Mesenchymal stem cell (in vitro differentiated cells and primary cell): Measurements from ENCODE around the gene CEBPE.

ENCODE experiments used
- DNase-seq: peaks from one replicate; pipeline ENCODE4 v3.0.0-alpha.2; 2013
- H2AFZ ChIP-seq: one replicate; pipeline ENCODE4 v1.6.1; 2013; ENCODE audit warnings: low read depth, mild to moderate bottlenecking, control low read depth, inconsistent platforms, low read length, moderate library complexity
- H2AK5ac ChIP-seq: 2 replicates; pipeline ENCODE4 v1.6.1; 2013; ENCODE audit warnings: low read length, moderate library complexity, mild to moderate bottlenecking, inconsistent platforms; ENCODE audit not compliant: severe bottlenecking
- H2BK120ac ChIP-seq: one replicate; pipeline ENCODE4 v1.6.1; 2013; ENCODE audit warnings: low read depth, mild to moderate bottlenecking, inconsistent platforms, low read length, moderate library complexity
- H2BK12ac ChIP-seq, 2 experiments: one replicate each; pipeline ENCODE4 v1.6.1; 2013; ENCODE audit warnings: inconsistent platforms in 2 of 2, low read length in 2 of 2, mild to moderate bottlenecking in 2 of 2, moderate library complexity in 2 of 2, control low read depth in 1 of 2
- H2BK15ac ChIP-seq: one replicate; pipeline ENCODE4 v1.6.1; 2013; ENCODE audit warnings: mild to moderate bottlenecking, low read depth, inconsistent platforms; ENCODE audit not compliant: poor library complexity, severe bottlenecking
- H2BK5ac ChIP-seq: 2 replicates; pipeline ENCODE4 v1.6.1; 2013; ENCODE audit warnings: low read depth, mild to moderate bottlenecking, low read length, control low read depth, inconsistent platforms; ENCODE audit not compliant: poor library complexity, severe bottlenecking
- H3K14ac ChIP-seq, 2 experiments: one replicate each; pipeline ENCODE4 v1.6.1; 2013; ENCODE audit warnings: inconsistent platforms in 2 of 2, low read length in 2 of 2, control low read depth in 1 of 2, mild to moderate bottlenecking in 1 of 2, moderate library complexity in 1 of 2
- H3K18ac ChIP-seq, 2 experiments: one replicate each; pipeline ENCODE4 v1.6.1; 2013; ENCODE audit warnings: inconsistent platforms in 2 of 2, low read length in 2 of 2, control low read depth in 1 of 2, low read depth in 1 of 2, mild to moderate bottlenecking in 1 of 2
- H3K23ac ChIP-seq, 2 experiments: one replicate each; pipeline ENCODE4 v1.6.1; 2013; ENCODE audit warnings: inconsistent platforms in 2 of 2, low read length in 2 of 2, mild to moderate bottlenecking in 2 of 2, moderate library complexity in 2 of 2, control low read depth in 1 of 2
- H3K27ac ChIP-seq: 2 replicates; pipeline ENCODE4 v1.5.1; 2013; ENCODE audit warnings: mild to moderate bottlenecking, moderate library complexity, low read length, control low read depth, inconsistent platforms; ENCODE audit not compliant: poor library complexity, severe bottlenecking
- H3K27me3 ChIP-seq, 2 experiments: 2 replicates each; pipeline versions ENCODE4 v1.6.1 to v1.7.0; 2013; ENCODE audit warnings: low read length in 2 of 2, mild to moderate bottlenecking in 2 of 2, moderate library complexity in 2 of 2, control low read depth in 1 of 2, inconsistent platforms in 1 of 2; ENCODE audit not compliant: control insufficient read depth in 1 of 2, insufficient read depth in 1 of 2
- H3K36me3 ChIP-seq, 2 experiments: 2 replicates each; pipeline versions ENCODE4 v1.6.1 to v1.7.0; 2013; ENCODE audit warnings: low read length in 2 of 2, control low read depth in 1 of 2, inconsistent platforms in 1 of 2, low read depth in 1 of 2, mild to moderate bottlenecking in 1 of 2; ENCODE audit not compliant: insufficient read depth in 2 of 2, control insufficient read depth in 1 of 2
- H3K4ac ChIP-seq, 2 experiments: one replicate each; pipeline ENCODE4 v1.6.1; 2013; ENCODE audit warnings: inconsistent platforms in 2 of 2, low read length in 2 of 2, mild to moderate bottlenecking in 2 of 2, moderate library complexity in 2 of 2, control low read depth in 1 of 2, low read depth in 1 of 2
- H3K4me1 ChIP-seq: 2 replicates; pipeline ENCODE4 v1.6.1; 2013; ENCODE audit warnings: low read depth, low read length, control low read depth; ENCODE audit not compliant: control insufficient read depth, insufficient read depth
- H3K4me2 ChIP-seq: 2 replicates; pipeline ENCODE4 v1.6.1; 2013; ENCODE audit warnings: low read length, mild to moderate bottlenecking, inconsistent platforms; ENCODE audit not compliant: poor library complexity, severe bottlenecking
- H3K4me3 ChIP-seq, 2 experiments: 2 replicates each; pipeline versions ENCODE4 v1.5.1 to v1.7.0; 2013; ENCODE audit warnings: low read length in 2 of 2, mild to moderate bottlenecking in 2 of 2, control low read depth in 1 of 2, low read depth in 1 of 2; ENCODE audit not compliant: insufficient read depth in 1 of 2
- H3K79me1 ChIP-seq: replicated peaks from 2 replicates; pipeline ENCODE4 v1.6.1; 2013; ENCODE audit warnings: mild to moderate bottlenecking, control low read depth, low read length, inconsistent platforms; ENCODE audit not compliant: poor library complexity, severe bottlenecking
- H3K9ac ChIP-seq: 2 replicates; pipeline ENCODE4 v1.7.0; 2013; ENCODE audit warnings: mild to moderate bottlenecking, low read length, moderate library complexity
- H3K9me3 ChIP-seq: 2 replicates; pipeline ENCODE4 v1.7.0; 2013; ENCODE audit warnings: mild to moderate bottlenecking, low read length; ENCODE audit not compliant: control insufficient read depth
- H4K8ac ChIP-seq: one replicate; pipeline ENCODE4 v1.6.1; 2013; ENCODE audit warnings: inconsistent platforms, mild to moderate bottlenecking, low read length, moderate library complexity
- H4K91ac ChIP-seq: one replicate; pipeline ENCODE4 v1.6.1; 2013; ENCODE audit warnings: mild to moderate bottlenecking, low read length, inconsistent platforms
- WGBS: methylation state at CpG from one replicate; pipeline ENCODE4 v1.1.7; 2013; ENCODE audit warnings: mixed read lengths; 5-methylcytosine and 5-hydroxymethylcytosine counted together

Gene CEBPE

GRCh38 chr14:23113431-23114119, 5.5 kb downstream of the CEBPE start:
- peak overlapping the region; percentile 91 for H2BK15ac ChIP-seq
- peak; percentile 35 for DNase-seq
- no peak overlapping the region for H3K23ac ChIP-seq
- no peak overlapping the region for H2BK5ac ChIP-seq
- H2BK12ac ChIP-seq = peak overlapping the region in 1 of 2 experiments; percentile 70
- H3K4me3 ChIP-seq = no peak overlapping the region
- peak overlapping the region; percentile 78 for H2BK120ac ChIP-seq
- peak overlapping the region; percentile 3 for H2AFZ ChIP-seq
- H3K27ac ChIP-seq = no peak overlapping the region
- no peaks in the 10 kb centered on the region for H3K9me3 ChIP-seq
- H3K14ac ChIP-seq = no peak overlapping the region
- peak overlapping the region; percentile 49 to 73 for H3K4ac ChIP-seq
- peak overlapping the region; percentile 52 for H3K9ac ChIP-seq
- peak overlapping the region; percentile 87 for H4K8ac ChIP-seq
- no peaks in the 10 kb centered on the region for H3K79me1 ChIP-seq
- peaks cover 3 to 4% of the 10 kb centered on the region in 2 experiments for H3K27me3 ChIP-seq
- H2AK5ac ChIP-seq = peak overlapping the region; percentile 41
- H3K18ac ChIP-seq = peak overlapping the region; percentile 13 to 80
- no peaks in the 10 kb centered on the region for H3K36me3 ChIP-seq
- no peak overlapping the region for H3K4me2 ChIP-seq
- peak overlapping the region; percentile 78 for H4K91ac ChIP-seq
- WGBS = 85% methylated on average over 3 of the region's 10 CpGs
- peaks cover 30% of the 10 kb centered on the region for H3K4me1 ChIP-seq

- DNase-seq = no peak
Observed at GRCh38 chr14:23112359-23113178, 6.5 kb downstream of the CEBPE start.

GRCh38 chr14:23110579-23111365, 8.3 kb downstream of the CEBPE start:
- H2BK15ac ChIP-seq = no peak overlapping the region
- H3K4ac ChIP-seq = no peak overlapping the region
- H3K18ac ChIP-seq = no peak overlapping the region
- no peak overlapping the region for H2BK5ac ChIP-seq
- H2BK12ac ChIP-seq = peak overlapping the region in 1 of 2 experiments; percentile 47
- no peak overlapping the region for H3K14ac ChIP-seq
- H3K27ac ChIP-seq = no peak overlapping the region
- no peak for DNase-seq
- 99% methylated on average over 4 of the region's 5 CpGs for WGBS
- no peaks in the 10 kb centered on the region for H3K9me3 ChIP-seq
- no peak overlapping the region for H3K4me2 ChIP-seq
- no peak overlapping the region for H2AFZ ChIP-seq
- H3K79me1 ChIP-seq = no peaks in the 10 kb centered on the region
- peaks cover 27% of the 10 kb centered on the region for H3K4me1 ChIP-seq
- H2AK5ac ChIP-seq = no peak overlapping the region
- no peak overlapping the region for H4K91ac ChIP-seq
- no peaks in the 10 kb centered on the region for H3K36me3 ChIP-seq
- no peak overlapping the region for H2BK120ac ChIP-seq
- no peak overlapping the region for H3K4me3 ChIP-seq
- no peak overlapping the region for H3K23ac ChIP-seq
- no peak overlapping the region for H4K8ac ChIP-seq
- no peak overlapping the region for H3K9ac ChIP-seq
- peaks cover 3 to 4% of the 10 kb centered on the region in 2 experiments for H3K27me3 ChIP-seq

More at GRCh38 chr14:23112359-23113178, 6.5 kb downstream of the CEBPE start:
- H3K27me3 ChIP-seq = peaks cover 3 to 4% of the 10 kb centered on the region in 2 experiments
- no peak overlapping the region for H2BK120ac ChIP-seq
- H4K91ac ChIP-seq = peak overlapping the region; percentile 49
- H2BK15ac ChIP-seq = no peak overlapping the region
- H3K14ac ChIP-seq = peak overlapping the region in 1 of 2 experiments; percentile 37
- no peaks in the 10 kb centered on the region for H3K79me1 ChIP-seq
- H3K23ac ChIP-seq = no peak overlapping the region
- no peak overlapping the region for H3K27ac ChIP-seq
- no peak overlapping the region for H3K4ac ChIP-seq
- no peak overlapping the region for H2AK5ac ChIP-seq
- peak overlapping the region; percentile 52 for H3K9ac ChIP-seq
- peak overlapping the region in 1 of 2 experiments; percentile 25 for H3K4me3 ChIP-seq
- H3K4me2 ChIP-seq = no peak overlapping the region
- WGBS = 44% methylated on average over 10 of the region's 12 CpGs
- peak overlapping the region in 1 of 2 experiments; percentile 1 for H3K18ac ChIP-seq
- H3K4me1 ChIP-seq = peaks cover 30% of the 10 kb centered on the region
- H4K8ac ChIP-seq = peak overlapping the region; percentile 69
- no peaks in the 10 kb centered on the region for H3K9me3 ChIP-seq
- no peak overlapping the region for H2BK5ac ChIP-seq
- peak overlapping the region; percentile 29 for H2AFZ ChIP-seq
- H2BK12ac ChIP-seq = peak overlapping the region in 1 of 2 experiments; percentile 27
- H3K36me3 ChIP-seq = no peaks in the 10 kb centered on the region
